Pons (tissue), 1 donor: ENCODE results near the gene CHRNB2.
A peak's percentile ranks its signal among the peaks of the same experiment; 100 is the strongest.
"Not testable (repeated sequence)": the region's sequence is repeated elsewhere in the genome, so short reads cannot be mapped to it uniquely, and the experiment has no call there.

Experiments
- DNase-seq: peaks from one replicate; pipeline ENCODE4 v3.0.0-alpha.2; 2016; ENCODE audit warnings: low spot score

Gene CHRNB2, protein sequence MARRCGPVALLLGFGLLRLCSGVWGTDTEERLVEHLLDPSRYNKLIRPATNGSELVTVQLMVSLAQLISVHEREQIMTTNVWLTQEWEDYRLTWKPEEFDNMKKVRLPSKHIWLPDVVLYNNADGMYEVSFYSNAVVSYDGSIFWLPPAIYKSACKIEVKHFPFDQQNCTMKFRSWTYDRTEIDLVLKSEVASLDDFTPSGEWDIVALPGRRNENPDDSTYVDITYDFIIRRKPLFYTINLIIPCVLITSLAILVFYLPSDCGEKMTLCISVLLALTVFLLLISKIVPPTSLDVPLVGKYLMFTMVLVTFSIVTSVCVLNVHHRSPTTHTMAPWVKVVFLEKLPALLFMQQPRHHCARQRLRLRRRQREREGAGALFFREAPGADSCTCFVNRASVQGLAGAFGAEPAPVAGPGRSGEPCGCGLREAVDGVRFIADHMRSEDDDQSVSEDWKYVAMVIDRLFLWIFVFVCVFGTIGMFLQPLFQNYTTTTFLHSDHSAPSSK

DNA sequence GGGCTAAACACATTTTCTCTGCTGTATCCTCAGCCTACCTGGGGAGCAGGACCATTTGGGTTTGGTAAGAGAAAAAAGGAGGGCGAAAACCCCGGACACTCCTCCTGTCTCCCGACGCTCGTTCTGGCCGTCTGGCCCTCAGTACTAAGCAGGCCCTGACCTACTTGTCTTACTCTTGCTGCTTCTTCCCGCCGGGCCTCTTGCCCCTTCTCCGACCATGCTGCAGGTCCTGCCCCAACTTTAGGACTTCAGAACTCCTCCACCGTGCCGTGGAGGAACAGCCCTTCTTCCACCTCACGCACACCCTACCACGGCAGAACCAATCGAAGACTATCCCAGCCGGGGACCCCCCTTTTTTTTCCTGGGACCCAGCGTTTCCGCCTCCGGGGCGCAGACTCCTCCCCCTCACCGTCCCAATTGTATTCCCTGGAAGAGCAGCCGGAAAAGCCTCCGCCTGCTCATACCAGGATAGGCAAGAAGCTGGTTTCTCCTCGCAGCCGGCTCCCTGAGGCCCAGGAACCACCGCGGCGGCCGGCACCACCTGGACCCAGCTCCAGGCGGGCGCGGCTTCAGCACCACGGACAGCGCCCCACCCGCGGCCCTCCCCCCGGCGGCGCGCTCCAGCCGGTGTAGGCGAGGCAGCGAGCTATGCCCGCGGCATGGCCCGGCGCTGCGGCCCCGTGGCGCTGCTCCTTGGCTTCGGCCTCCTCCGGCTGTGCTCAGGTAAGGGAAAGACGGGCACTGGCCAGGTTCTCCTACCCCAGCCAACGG, at the start of gene CHRNB2:
CHRNB2 (plus strand) TSS at position 393 of the 771 bp plus-strand sequence; CDS start at position 660, 267 bp downstream.
- DNase-seq: no peak

GRCh38 chr1:154519591-154519991, 48.0 kb upstream of the CHRNB2 start:
- no peak for DNase-seq

DNA sequence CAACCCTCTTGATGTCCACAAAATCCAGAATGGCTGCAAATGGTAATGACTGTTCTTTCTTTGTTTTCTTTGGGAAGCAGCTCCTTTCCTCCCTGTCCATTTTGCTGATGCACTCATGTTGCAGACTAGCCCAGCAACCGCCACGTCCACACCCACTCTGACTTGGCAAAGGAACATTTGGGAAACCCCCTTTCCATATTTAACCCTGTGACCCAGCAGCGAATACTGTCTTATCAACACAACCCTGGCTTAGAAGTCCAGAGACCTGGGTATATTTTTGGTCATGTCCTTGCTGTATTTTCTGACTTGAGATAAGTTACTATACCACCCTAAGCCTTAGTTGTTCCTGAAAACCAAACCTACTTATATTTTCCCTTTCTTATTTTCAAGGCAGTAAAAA, 47.2 kb upstream of the CHRNB2 start:
- no peak for DNase-seq

- DNase-seq: no peak
These were observed 45.9 kb upstream of the CHRNB2 start for GRCh38 chr1:154521695-154522094.

DNA sequence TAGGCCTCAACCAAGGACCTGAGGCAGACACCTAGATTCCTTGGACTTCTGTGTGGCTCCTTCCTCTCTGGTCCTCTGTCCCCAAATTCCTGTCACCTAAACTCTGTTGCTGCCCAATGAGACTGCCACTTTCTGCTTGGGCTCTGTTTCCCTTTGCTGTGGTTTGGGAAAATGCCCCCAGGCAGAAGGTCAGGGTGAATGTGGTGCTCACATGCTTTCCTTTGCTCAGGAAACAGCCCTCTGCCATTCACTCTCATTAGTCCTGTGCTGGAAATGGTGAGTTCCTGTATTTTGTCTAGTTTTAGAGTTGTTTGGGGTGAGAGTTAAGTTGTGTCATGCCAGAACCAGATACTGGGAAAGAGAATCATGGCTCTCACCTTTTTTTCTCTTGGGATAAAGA, 42.7 kb upstream of the CHRNB2 start:
- no peak for DNase-seq

DNA sequence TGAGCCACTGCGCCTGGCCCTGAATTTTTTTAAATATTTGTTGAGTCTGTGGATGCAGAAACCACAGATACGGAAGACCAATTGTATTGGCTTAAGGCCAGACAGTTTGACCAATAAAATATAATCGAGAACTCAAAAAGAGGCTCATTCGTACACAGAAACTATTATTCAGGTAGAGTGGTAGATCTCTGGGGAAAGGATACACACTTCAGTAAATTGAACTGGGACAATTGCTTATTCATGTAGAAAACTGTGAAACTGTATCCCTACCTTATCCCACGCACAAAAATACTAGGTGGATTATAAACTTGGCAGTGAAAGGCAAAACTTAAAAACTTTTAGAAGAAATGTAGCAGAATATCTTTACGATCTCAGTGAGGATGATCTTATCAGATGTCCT, 40.4 kb upstream of the CHRNB2 start:
- no peak for DNase-seq

DNA sequence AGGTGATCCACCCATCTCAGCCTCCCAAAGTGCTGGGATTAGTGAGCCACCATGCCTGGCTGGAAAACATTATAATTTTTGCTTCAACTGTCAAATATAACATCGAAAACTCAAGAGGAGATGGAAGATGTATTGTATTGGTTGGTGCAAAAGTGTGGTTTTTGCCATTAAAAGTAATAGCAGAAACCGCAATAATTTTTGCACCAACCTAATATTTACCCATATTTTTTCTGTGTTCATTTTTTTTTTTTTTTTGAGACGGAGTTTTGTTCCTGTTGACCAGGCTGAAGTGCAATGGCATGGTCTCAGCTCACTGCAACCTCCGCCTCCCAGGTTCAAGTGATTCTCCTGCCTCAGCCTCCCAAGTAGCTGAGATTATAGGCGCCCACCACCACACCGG, 38.3 kb upstream of the CHRNB2 start:
- no peak for DNase-seq

DNA sequence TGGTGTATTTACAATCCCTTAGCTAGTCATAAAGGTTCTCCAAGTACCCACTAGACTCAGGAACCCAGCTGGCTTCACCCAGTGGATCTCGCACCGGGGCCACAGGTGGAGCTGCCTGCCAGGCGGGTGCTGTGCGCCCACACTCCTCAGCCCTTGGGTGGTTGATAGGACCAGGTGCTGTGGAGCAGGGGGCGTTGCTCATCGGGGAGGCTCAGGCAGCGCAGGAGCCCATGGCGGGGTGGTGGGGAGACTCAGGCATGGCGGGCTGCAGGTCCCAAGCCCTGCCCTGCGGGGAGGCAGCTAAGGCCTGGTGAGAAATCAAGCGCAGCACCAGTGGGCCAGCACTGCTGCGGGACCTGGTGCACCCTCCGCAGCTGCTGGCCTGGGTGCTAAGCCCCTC, 35.6 kb upstream of the CHRNB2 start:
- not testable (repeated sequence) for DNase-seq

DNA sequence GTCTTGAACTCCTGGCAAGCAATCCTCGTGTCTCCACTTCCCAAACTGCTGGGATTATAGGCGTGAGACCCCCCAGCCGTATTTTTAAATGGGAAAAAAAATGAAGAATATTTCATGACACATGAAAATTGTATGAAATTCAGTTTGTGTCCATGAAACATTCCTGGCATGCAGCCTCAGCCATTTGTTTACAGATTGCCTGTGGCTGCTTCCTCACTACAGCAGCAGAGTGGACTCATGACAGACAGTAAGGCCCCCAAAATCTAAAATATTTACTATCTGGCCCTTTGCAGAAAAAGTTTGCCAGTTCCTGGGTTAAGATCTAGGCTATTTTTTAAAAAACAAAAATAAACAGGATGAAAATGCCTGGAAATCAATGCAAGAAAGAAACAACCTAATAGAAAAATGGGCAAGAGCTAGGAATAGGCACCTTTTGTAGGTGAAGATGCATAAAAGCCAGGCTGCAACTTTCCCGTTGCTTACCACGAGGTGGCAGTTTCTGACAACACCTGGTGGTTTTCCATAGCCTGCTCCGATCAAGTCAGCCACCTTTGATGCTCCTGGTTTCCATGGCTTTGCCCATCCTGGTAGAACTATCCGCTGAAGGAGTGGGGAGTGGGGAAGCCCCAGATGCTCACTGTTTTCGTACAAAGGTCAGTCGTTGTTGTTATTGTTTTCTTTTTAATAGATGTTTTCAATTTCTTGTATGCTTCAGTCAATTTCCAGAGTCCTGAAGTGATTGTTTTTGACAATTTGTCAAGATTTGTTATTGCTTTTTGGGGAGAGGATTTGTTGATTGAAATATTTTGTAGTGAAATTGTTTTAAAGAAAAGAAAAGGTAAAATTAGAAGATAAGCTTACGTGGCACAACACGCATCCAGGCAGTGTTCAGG, 33.4 kb upstream of the CHRNB2 start:
- no peak for DNase-seq

GRCh38 chr1:154536570-154536969, 31.0 kb upstream of the CHRNB2 start:
- DNase-seq: no peak

DNA sequence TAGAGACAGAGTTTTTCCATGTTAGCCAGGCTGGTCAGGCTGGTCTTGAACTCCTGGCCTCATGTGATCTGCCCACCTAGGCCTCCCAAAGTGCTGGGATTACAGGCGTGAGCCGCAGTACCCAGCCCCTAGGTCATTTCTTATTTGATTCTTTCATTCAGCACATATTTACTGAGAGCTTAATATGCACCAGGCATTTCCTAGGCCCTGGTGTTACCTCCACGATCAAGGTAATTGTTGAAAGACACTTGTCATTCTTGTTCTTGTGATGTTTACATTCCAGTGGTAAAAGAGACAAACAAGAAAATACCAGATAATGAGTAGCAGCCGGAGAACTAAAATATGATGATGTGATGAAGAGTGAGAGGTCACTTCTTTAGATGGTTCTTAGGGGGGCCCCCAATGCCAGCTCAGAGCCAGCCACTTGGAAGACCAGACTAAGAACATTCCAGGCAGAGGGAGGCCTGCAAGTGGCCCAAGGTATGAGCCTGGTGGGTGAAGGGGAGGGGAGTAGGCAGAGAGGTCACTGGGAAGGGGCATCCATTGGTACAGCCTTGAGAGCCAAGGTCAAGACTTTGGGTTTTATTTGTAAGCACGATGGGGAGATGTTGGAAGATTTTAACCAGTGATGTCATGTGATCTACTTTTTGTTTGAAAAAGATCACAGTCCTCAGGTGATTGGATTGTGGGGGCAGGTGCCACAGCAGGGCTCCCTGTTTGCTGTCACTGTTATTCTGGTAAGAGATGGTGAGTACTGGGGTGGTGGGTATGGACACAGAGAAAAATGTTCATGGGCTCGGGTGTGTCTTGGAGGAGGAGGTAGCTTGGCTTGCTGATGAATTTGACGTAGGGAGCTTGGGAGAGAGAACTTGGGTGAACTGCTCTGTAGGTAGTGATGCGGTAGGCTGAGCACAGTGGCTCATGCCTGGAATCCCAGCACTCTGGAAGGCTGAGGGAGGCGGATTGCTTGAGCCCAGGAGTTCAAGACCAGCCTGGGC, 27.8 kb upstream of the CHRNB2 start:
- DNase-seq: no peak

DNA sequence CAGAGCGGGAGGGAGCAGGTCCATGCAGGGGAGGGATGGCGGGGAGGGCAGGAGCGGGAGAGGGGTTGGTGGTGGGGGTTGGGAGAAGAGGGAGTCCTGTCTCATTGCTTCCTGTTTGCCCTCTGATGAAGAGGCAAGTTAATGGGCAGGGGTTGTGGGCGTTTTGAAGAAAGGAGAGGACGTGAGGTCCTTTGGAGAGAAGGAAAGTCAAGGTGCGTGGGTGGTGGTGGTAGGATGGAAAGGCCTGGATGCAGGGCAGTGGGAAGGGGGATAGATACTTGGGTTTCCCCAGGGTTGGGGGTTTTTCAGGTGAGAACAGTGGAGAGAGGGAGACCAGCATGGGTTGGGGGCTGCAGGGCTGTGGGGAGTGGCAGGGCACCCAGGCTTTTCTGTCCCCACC, 26.3 kb upstream of the CHRNB2 start:
- no peak for DNase-seq

- DNase-seq: peak; percentile 56
These were observed 21.1 kb upstream of the CHRNB2 start for GRCh38 chr1:154546264-154547063.

DNA sequence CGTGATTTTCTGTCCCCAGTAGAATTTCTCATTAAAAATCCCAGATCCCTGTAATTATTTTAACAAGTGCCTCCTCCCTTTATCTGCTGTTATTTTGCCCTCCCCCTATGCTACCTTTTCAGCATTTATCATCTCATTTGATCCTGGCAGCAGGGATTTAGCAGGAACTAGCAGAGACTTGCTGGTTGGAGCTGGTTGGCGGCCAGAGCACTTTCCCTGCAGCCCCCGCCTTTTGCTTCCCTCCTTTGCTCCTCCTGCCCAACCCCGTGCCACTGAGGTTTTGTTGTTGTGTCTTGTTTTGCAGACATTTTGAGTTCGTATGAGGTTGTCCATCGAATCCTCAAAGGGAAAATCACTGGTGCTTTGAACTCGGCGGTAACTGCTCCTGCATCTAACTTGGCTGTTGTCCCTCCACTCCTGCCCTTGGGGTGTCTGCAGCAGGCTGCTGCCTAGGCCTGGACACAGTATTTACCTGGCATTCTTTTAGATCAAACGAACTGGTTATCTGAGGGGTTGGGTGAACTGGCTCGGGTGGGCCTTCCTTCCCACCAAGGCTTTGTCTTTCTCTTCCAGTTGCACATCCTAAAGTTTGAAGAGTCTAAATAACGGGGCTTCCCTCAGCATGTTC, 20.4 kb upstream of the CHRNB2 start:
- no peak for DNase-seq

DNA sequence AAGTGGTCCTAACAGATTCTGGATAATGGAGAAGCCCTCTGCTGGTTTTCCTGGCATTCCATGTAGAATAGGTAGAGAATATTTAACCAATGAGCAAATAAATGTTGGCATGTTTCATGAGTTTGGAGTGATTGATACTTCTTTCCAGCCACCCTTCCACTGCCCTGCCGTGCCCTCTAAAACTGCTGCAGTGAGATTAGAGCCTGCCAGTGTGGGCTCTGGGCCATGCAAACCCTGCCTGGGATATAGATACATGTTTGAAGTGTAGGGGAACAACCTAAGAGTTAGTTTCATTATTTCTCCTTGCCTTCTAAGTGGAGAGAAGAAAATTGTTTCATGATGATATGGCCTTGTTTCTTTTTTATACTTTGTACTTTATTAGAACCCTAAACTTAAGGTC, 19.6 kb upstream of the CHRNB2 start:
- DNase-seq: no peak

DNA sequence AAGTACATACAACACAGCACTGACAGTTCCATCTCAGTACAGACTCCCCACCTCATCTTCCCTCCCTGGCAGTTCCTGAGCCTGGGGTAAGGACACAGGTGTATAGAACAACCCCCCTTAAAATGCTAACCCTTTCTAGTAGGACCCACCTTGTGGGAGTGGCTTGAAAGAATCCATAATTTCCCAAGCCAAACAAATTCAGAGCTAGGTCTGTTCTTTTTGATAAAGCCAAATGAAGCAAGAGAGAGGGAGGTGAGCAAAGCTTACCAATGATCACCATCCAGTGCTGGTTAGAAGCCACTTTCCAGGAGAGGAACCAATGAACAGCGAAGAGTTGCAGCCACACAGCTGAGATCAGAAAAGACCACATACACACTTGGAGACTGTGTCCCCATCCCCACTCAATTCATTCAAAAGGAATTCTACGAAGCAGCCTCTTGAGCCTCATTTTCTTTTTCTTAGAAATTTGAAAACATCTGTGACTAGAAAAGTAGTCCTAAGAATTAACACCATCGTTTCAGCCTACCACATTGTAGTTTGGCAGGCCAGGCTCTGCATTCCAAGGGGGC, 18.3 kb upstream of the CHRNB2 start:
- DNase-seq: no peak

GRCh38 chr1:154550070-154550469, 17.5 kb upstream of the CHRNB2 start:
- no peak for DNase-seq

DNA sequence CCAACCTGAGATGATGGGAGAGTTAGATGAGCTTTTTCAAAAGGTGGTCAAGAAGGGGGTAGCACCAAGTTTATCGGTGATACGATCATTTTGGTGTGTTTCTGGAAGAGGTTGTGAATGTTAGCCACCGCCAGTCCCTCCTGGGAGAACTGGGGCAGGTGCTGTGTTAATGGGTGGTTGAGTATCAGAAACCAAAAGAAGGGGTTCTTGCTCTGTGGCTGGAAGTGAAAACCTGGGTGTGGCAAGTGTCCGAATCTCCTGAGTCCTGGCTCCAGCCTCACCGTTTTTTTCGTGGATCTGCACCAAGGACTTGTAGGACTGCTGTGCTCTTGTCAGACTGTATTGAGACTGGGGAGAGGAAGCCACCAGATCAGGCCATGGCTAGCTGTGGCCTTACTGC, 16.9 kb upstream of the CHRNB2 start:
- no peak for DNase-seq

DNA sequence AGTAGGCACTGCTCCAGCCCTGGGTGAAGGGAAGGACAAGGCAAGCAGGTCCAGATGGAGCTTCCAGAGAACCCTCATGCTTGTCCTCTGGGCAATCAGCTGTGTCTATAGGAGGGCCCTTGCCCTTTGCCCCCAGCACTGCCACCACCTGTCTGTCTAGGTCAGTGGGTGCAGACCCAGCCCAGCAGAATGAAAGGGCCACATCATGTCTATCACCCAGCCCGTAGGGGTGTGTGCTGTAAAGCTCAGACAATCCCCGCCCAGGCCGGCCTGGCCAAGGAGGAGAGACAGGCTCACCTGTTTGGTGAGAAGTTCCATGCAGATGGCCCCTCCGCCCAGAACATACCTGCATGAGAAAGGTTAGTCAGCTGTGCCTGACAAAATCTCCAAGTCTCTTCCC, 16.1 kb upstream of the CHRNB2 start:
- no peak for DNase-seq
